Endothelial cell of umbilical vein (primary cell): ENCODE results near the gene CDCA7L. TPM values are rescaled to one million over a fixed set of nuclear protein-coding genes. Genes with fewer than 3 reads are reported as not detected.

Experiments used
- BruUV-seq: library from RNA; stranded (reverse); fragments of 400-500 nt; replicated peaks from 2 replicates; lab custom pipeline; 2021; lab: Mats Ljungman, UMichigan
- CTCF ChIA-PET: fragments of 300-600, 350-600 bp; sonication (Branson Sonifier 250); formaldehyde crosslinking; loops from one replicate; lab custom pipeline; 2021; ENCODE audit warnings: antibody characterized with exemption, inconsistent platforms; lab: Charles Lee
- POLR2A ChIA-PET: fragments of 300-600, 350-600 bp; sonication (Branson Sonifier 250); formaldehyde crosslinking; loops from one replicate; lab custom pipeline; 2021; ENCODE audit warnings: antibody characterized with exemption, inconsistent platforms; lab: Charles Lee
- DNase-seq: peaks from one replicate; pipeline ENCODE4 v3.0.0-alpha.2; 2011; ENCODE audit warnings: low read depth, low spot score
- FAIRE-seq: peaks from 2 replicates; lab custom pipeline; 2011; peaks lifted over from hg19 to GRCh38; lab: Jason Lieb, UNC
- H2AFZ ChIP-seq: 2 replicates; pipeline ENCODE4 v1.6.0; 2012; ENCODE audit warnings: low read depth, low read length, control low read depth, inconsistent platforms
- H3K27ac ChIP-seq: 2 replicates; pipeline ENCODE4 v1.5.1; 2011; ENCODE audit warnings: low read depth, mild to moderate bottlenecking, control low read depth, low read length, moderate library complexity; ENCODE audit not compliant: insufficient read depth
- H3K27me3 ChIP-seq, 2 experiments: 2 replicates each; pipeline versions ENCODE4 v1.6.0 to v1.6.1; 2011; ENCODE audit warnings: low read length in 2 of 2, mixed read lengths in 1 of 2; ENCODE audit not compliant: control insufficient read depth in 2 of 2, insufficient read depth in 2 of 2
- H3K36me3 ChIP-seq, 2 experiments: 2 replicates in 1 of 2; 3 replicates in 1 of 2; pipeline ENCODE4 v1.5.1; 2011; ENCODE audit warnings: low read length in 2 of 2, mild to moderate bottlenecking in 1 of 2, moderate library complexity in 1 of 2; ENCODE audit not compliant: control insufficient read depth in 2 of 2, insufficient read depth in 2 of 2; ENCODE audit errors: extremely low read depth in 1 of 2
- H3K4me1 ChIP-seq: 3 replicates; pipeline ENCODE4 v1.5.1; 2011; ENCODE audit warnings: mild to moderate bottlenecking, low read length; ENCODE audit not compliant: control insufficient read depth, insufficient read depth; ENCODE audit errors: extremely low read depth
- H3K4me2 ChIP-seq: 2 replicates; pipeline ENCODE4 v1.6.1; 2011; ENCODE audit warnings: low read length, control low read depth, mixed read lengths; ENCODE audit not compliant: insufficient read depth
- H3K4me3 ChIP-seq, 3 experiments: fragments of 200-600 bp in 1 of 3; sonication (generic), shearing (Covaris generic) in 1 of 3; replicated peaks in 1 of 3; 2 replicates each; pipeline ENCODE4 v1.5.1; 2011 to 2016; ENCODE audit warnings: control low read depth in 3 of 3, low read length in 3 of 3, mild to moderate bottlenecking in 2 of 3, inconsistent platforms in 1 of 3, low read depth in 1 of 3, moderate library complexity in 1 of 3; ENCODE audit not compliant: insufficient read depth in 1 of 3
- H3K79me2 ChIP-seq: 2 replicates; pipeline ENCODE4 v1.6.0; 2012; ENCODE audit warnings: low read length, inconsistent platforms; ENCODE audit not compliant: control insufficient read depth, insufficient read depth
- H3K9ac ChIP-seq: replicated peaks from 2 replicates; pipeline ENCODE3; 2011; ENCODE audit warnings: low read length, control low read depth; ENCODE audit not compliant: insufficient read depth; ENCODE audit errors: extremely low read depth
- H3K9me1 ChIP-seq: replicated peaks from 3 replicates; pipeline ENCODE4 v1.6.0; 2011; ENCODE audit warnings: mild to moderate bottlenecking, low read length; ENCODE audit not compliant: control insufficient read depth, insufficient read depth; ENCODE audit errors: extremely low read depth
- H3K9me3 ChIP-seq: replicated peaks from 2 replicates; pipeline ENCODE4 v1.5.1; 2012; ENCODE audit warnings: low read length, inconsistent platforms; ENCODE audit not compliant: control insufficient read depth, insufficient read depth
- H4K20me1 ChIP-seq: replicated peaks from 2 replicates; pipeline ENCODE3; 2011; ENCODE audit warnings: mild to moderate bottlenecking, low read length; ENCODE audit not compliant: control insufficient read depth, insufficient read depth; ENCODE audit errors: extremely low read depth
- FOS ChIP-seq: IDR thresholded peaks from 2 replicates; pipeline ENCODE4 v1.6.1; 2011; ENCODE audit warnings: mild to moderate bottlenecking, low read length, moderate library complexity, borderline replicate concordance; ENCODE audit not compliant: insufficient read depth
- GATA2 ChIP-seq: IDR thresholded peaks from 2 replicates; pipeline ENCODE4 v1.7.0; 2011; ENCODE audit warnings: low read depth, mild to moderate bottlenecking, moderate library complexity, mixed read lengths, low read length; ENCODE audit not compliant: insufficient read length, insufficient read depth
- JUN ChIP-seq: IDR thresholded peaks from 2 replicates; pipeline ENCODE4 v1.6.1; 2011; ENCODE audit warnings: borderline replicate concordance, low read depth; ENCODE audit not compliant: insufficient read length, insufficient read depth
- MYC ChIP-seq: IDR thresholded peaks from one replicate; pipeline ENCODE4 v1.6.1; 2011; ENCODE audit warnings: mild to moderate bottlenecking, low read depth, low read length
- POLR2A ChIP-seq: IDR thresholded peaks from 2 replicates; pipeline ENCODE4 v1.6.1; 2012; ENCODE audit warnings: low read depth, mild to moderate bottlenecking, control low read depth, low read length
- POLR2AphosphoS5 ChIP-seq: IDR thresholded peaks from 2 replicates; pipeline ENCODE4 v1.6.1; 2012; ENCODE audit warnings: low read depth, mild to moderate bottlenecking, control low read depth, low read length, moderate library complexity; ENCODE audit not compliant: insufficient read depth
- dilution Hi-C: fragments of 300-500 bp; cut with MboI; formaldehyde crosslinking; loops from one replicate; pipeline ENCODE4 v1.15.0; 2019; ENCODE audit warnings: low sequenced_read_pairs; ENCODE audit not compliant: extremely low pct_ligation_motif_present
- intact Hi-C: fragments of 100-400 bp; cut with micrococcal nuclease; formaldehyde crosslinking; loops from one replicate; pipeline ENCODE4 v1.10.0; 2022
- polyA plus RNA-seq, 4 experiments: library from polyadenylated mRNA; depleted of rRNA in 3 of 4; stranded (reverse) in 3 of 4; unstranded in 1 of 4; fragments of >200 nt; gene quantifications; 2 replicates each; pipeline versions ENCODE4 v1.2.1 to v1.2.3, GENCODE V29; 2011 to 2012; ENCODE audit warnings: missing spikeins in 1 of 4
- total RNA-seq: library from RNA; stranded (reverse); gene quantifications from 2 replicates; pipeline ENCODE4 v1.2.3, GENCODE V29; 2021
- TF ChIP-seq, protein P1 (sequence below), 2 donors: IDR thresholded peaks; 1 replicate in 1 of 2; 2 replicates in 1 of 2; pipeline ENCODE4 v1.5.1; 2011; ENCODE audit warnings: low read length in 2 of 2, mild to moderate bottlenecking in 2 of 2, moderate library complexity in 2 of 2, control low read depth in 1 of 2, inconsistent platforms in 1 of 2, low read depth in 1 of 2; ENCODE audit not compliant: insufficient read depth in 1 of 2; ENCODE audit errors: extremely low read depth in 1 of 2
- TF ChIP-seq, protein P2 (sequence below): IDR thresholded peaks from 2 replicates; pipeline ENCODE4 v1.6.1; 2011; ENCODE audit not compliant: insufficient read depth, insufficient read length

The CDCA7L gene
- total and polyA plus RNA-seq, 2 donors (not counting 3 experiments of a cell fraction or from before 2014, with no cell fraction given) = 68.4 to 91.6 TPM

DNA sequence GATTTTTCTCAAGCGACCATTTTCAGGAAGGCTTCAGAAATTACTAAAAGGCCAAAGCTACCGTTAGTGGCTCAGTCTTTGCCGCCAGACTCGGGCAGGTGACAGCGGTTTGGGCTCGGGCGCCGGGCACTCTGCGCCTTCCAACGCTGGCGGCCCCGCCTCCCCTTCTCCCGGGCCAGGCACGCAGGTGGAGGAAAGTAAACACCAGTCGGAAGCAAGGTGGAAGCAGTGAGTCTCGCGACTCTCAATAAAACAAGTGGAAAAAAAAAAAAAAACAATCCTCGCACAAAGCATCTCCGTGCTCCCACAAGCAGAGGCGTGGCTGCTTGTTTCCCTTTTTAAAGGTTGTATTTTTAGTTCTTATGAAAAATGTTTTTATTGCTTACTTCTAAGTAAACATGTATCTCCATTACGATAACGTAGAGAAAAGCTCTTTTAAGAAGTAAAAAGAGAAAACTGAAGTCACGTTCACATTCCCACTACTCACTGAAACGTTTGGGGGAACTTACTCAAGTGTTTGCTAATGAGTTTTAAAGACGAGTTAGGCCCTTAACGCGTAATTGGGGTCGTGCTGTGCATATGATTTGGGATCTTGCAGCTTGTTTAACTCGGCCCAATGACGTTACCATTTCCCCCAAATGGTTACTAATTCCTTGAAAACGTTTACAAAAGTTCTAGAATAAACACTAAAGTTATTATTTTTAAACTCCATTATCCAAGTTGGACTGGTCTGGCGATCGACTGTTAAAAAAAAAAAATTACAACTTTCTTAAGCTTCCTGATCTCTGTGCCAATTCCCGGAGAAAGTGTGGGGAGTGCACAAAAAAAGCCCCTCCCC lies 864 bp downstream of the CDCA7L start:
- DNase-seq (peak; percentile 72), FAIRE-seq (peak; percentile 47)
- Histone ChIP-seq H3K9me1 (no peaks in the 10 kb centered on the region), H4K20me1 (no peaks in the 10 kb centered on the region), H2AFZ (no peak overlapping the region), H3K27ac (peak overlapping the region; percentile 91), H3K27me3 (no peaks in the 10 kb centered on the region), H3K9me3 (no peaks in the 10 kb centered on the region), H3K4me1 (peaks cover 58% of the 10 kb centered on the region), H3K4me2 (peak overlapping the region; percentile 85), H3K36me3 (no peaks in the 10 kb centered on the region), H3K9ac (peak overlapping the region; percentile 88), H3K79me2 (peaks cover 50% of the 10 kb centered on the region), H3K4me3 (peak overlapping the region; percentile 59 to 91 (median 80))
- ChIA-PET POLR2A (interaction anchor here (0.9 to 1.6 kb wide), 5 partner anchors 22 to 93 kb away, joined by 3 to 7 read pairs (median 4); no protein-coding TSS in a partner anchor), CTCF (interaction anchor here (1.0 to 2.6 kb wide), 9 partner anchors 10 to 691 kb away, joined by 3 to 9 read pairs (median 4); no protein-coding TSS in a partner anchor)
- TF ChIP-seq MYC (no peak), FOS (no peak), POLR2A (no peak), GATA2 (no peak), POLR2AphosphoS5 (no peak), JUN (no peak)
- TF ChIP-seq, protein P1, sequence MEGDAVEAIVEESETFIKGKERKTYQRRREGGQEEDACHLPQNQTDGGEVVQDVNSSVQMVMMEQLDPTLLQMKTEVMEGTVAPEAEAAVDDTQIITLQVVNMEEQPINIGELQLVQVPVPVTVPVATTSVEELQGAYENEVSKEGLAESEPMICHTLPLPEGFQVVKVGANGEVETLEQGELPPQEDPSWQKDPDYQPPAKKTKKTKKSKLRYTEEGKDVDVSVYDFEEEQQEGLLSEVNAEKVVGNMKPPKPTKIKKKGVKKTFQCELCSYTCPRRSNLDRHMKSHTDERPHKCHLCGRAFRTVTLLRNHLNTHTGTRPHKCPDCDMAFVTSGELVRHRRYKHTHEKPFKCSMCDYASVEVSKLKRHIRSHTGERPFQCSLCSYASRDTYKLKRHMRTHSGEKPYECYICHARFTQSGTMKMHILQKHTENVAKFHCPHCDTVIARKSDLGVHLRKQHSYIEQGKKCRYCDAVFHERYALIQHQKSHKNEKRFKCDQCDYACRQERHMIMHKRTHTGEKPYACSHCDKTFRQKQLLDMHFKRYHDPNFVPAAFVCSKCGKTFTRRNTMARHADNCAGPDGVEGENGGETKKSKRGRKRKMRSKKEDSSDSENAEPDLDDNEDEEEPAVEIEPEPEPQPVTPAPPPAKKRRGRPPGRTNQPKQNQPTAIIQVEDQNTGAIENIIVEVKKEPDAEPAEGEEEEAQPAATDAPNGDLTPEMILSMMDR (IDR thresholded peaks at IDR 0.05; ENCODE audit: extremely low read depth in 1 of 2, insufficient read depth in 1 of 2, low read depth in 1 of 2, low read length in 2 of 2) = no peak
- TF ChIP-seq, protein P2, sequence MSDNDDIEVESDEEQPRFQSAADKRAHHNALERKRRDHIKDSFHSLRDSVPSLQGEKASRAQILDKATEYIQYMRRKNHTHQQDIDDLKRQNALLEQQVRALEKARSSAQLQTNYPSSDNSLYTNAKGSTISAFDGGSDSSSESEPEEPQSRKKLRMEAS = no peak
- no TSS peak for BruUV-seq
- dilution Hi-C loops (no loop called here), intact Hi-C loops (loop anchor here (1.0 to 10.0 kb wide), 8 partner anchors 51 to 1160 kb away; partner anchors contain the start of gene SP8)
